HEK293 (cell line): Measurements from ENCODE around the gene LMF1.

Experiments
- CTCF ChIA-PET: fragments of 350-600 bp; formaldehyde crosslinking; extraction: SDS; loops from one replicate; lab custom pipeline; 2021; ENCODE audit warnings: antibody characterized with exemption; lab: Yijun Ruan, JAX
- POLR2A ChIA-PET: fragments of 300-600 bp; formaldehyde crosslinking; extraction: SDS; loops from one replicate; lab custom pipeline; 2020; ENCODE audit warnings: antibody characterized with exemption, inconsistent platforms; lab: Yijun Ruan, JAX
- H3K27ac ChIP-seq: fragments of 200-500 bp; sonication (Bioruptor generic); 2 replicates; pipeline ENCODE4 v1.5.1; 2014; ENCODE audit warnings: low read depth, low read length, control low read depth, inconsistent platforms; ENCODE audit errors: extremely low read depth
- H3K36me3 ChIP-seq, 2 experiments: fragments of 200-500 bp in 1 of 2; sonication (Bioruptor generic) in 1 of 2; 1 replicate in 1 of 2; 2 replicates in 1 of 2; pipeline ENCODE4 v1.5.1; 2014 to 2017; ENCODE audit warnings: inconsistent platforms in 2 of 2, low read length in 2 of 2; ENCODE audit not compliant: control insufficient read depth in 2 of 2, insufficient read depth in 1 of 2
- H3K4me1 ChIP-seq: fragments of 200-500 bp; sonication (Bioruptor generic); 2 replicates; pipeline ENCODE4 v1.5.1; 2014; ENCODE audit warnings: mild to moderate bottlenecking, low read length, inconsistent platforms; ENCODE audit not compliant: control insufficient read depth, insufficient read depth
- H3K4me3 ChIP-seq: 2 replicates; pipeline ENCODE4 v1.5.1; 2011; ENCODE audit warnings: low read depth, mild to moderate bottlenecking, control low read depth, low read length, moderate library complexity
- H3K9me3 ChIP-seq: fragments of 200-500 bp; sonication (Bioruptor generic); 2 replicates; pipeline ENCODE4 v1.5.1; 2014; ENCODE audit warnings: low read depth, low read length, inconsistent platforms; ENCODE audit not compliant: control insufficient read depth, insufficient read depth
- CTCF ChIP-seq: fragments of 450-650 bp; formaldehyde crosslinking; IDR thresholded peaks from 2 replicates; pipeline ENCODE4 v1.5.1; 2016; ENCODE audit warnings: missing biosample characterization, missing genetic modification characterization
- GLI2 ChIP-seq: fragments of 450-650 bp; formaldehyde crosslinking; IDR thresholded peaks from 2 replicates; pipeline ENCODE4; 2017; ENCODE audit warnings: missing biosample characterization, missing genetic modification characterization, low read depth, borderline replicate concordance
- HOXC10 ChIP-seq: sonication (generic); formaldehyde crosslinking; IDR thresholded peaks from 2 replicates; pipeline ENCODE4 v1.8.1; 2023; ENCODE audit warnings: mild to moderate bottlenecking, missing genetic modification reagents
- HOXD13 ChIP-seq: sonication (generic); formaldehyde crosslinking; IDR thresholded peaks from 2 replicates; pipeline ENCODE4 v1.8.0; 2022; ENCODE audit warnings: missing genetic modification reagents, borderline replicate concordance
- IKZF3 ChIP-seq: fragments of 450-650 bp; IDR thresholded peaks from 2 replicates; pipeline ENCODE4 v1.5.0; 2018; ENCODE audit warnings: missing biosample characterization, mild to moderate bottlenecking, missing genetic modification characterization, moderate library complexity
- OVOL3 ChIP-seq: fragments of 450-650 bp; formaldehyde crosslinking; IDR thresholded peaks from 2 replicates; pipeline ENCODE4 v1.5.1; 2016; ENCODE audit warnings: missing biosample characterization, missing genetic modification characterization
- ZEB2 ChIP-seq: fragments of 450-650 bp; formaldehyde crosslinking; IDR thresholded peaks from 2 replicates; pipeline ENCODE4 v1.5.1; 2016; ENCODE audit warnings: missing biosample characterization, missing genetic modification characterization
- ZNF19 ChIP-seq: fragments of 450-650 bp; formaldehyde crosslinking; IDR thresholded peaks from 2 replicates; pipeline ENCODE4; 2016; ENCODE audit warnings: missing biosample characterization, missing genetic modification characterization, low read depth
- ZNF221 ChIP-seq: fragments of 450-650 bp; formaldehyde crosslinking; IDR thresholded peaks from 2 replicates; pipeline ENCODE4 v1.5.1; 2017; ENCODE audit warnings: missing biosample characterization, missing genetic modification characterization, borderline replicate concordance
- ZNF239 ChIP-seq: fragments of 450-650 bp; formaldehyde crosslinking; IDR thresholded peaks from 2 replicates; pipeline ENCODE4 v1.5.1; 2016; ENCODE audit warnings: missing biosample characterization, missing genetic modification characterization
- ZNF248 ChIP-seq: fragments of 450-650 bp; formaldehyde crosslinking; IDR thresholded peaks from 2 replicates; pipeline ENCODE4 v1.5.1; 2017; ENCODE audit warnings: missing biosample characterization, missing genetic modification characterization
- ZNF362 ChIP-seq: fragments of 450-650 bp; formaldehyde crosslinking; IDR thresholded peaks from 2 replicates; pipeline ENCODE4 v1.5.1; 2016; ENCODE audit warnings: missing biosample characterization, missing genetic modification characterization
- ZNF571 ChIP-seq: fragments of 450-650 bp; formaldehyde crosslinking; IDR thresholded peaks from 2 replicates; pipeline ENCODE4 v1.5.0; 2017; ENCODE audit warnings: missing biosample characterization, missing genetic modification characterization
- ZNF585B ChIP-seq: fragments of 450-650 bp; formaldehyde crosslinking; IDR thresholded peaks from 2 replicates; pipeline ENCODE4 v1.5.1; 2016; ENCODE audit warnings: missing biosample characterization, missing genetic modification characterization
- ZNF677 ChIP-seq: fragments of 450-650 bp; IDR thresholded peaks from 2 replicates; pipeline ENCODE4 v1.5.0; 2018; ENCODE audit warnings: missing biosample characterization, mild to moderate bottlenecking, missing genetic modification characterization, moderate library complexity
- ZNF76 ChIP-seq: fragments of 450-650 bp; formaldehyde crosslinking; IDR thresholded peaks from 2 replicates; pipeline ENCODE4; 2016; ENCODE audit warnings: low read depth, missing biosample characterization, missing genetic modification characterization, borderline replicate concordance
- ZNF768 ChIP-seq: fragments of 450-650 bp; formaldehyde crosslinking; IDR thresholded peaks from 2 replicates; pipeline ENCODE4 v1.5.1; 2018; ENCODE audit warnings: missing biosample characterization, mild to moderate bottlenecking, missing genetic modification characterization
- ZNF837 ChIP-seq: fragments of 450-650 bp; formaldehyde crosslinking; IDR thresholded peaks from 2 replicates; pipeline ENCODE4 v1.5.1; 2016; ENCODE audit warnings: missing biosample characterization, missing genetic modification characterization
- TF ChIP-seq, protein P1 (sequence below): fragments of 450-650 bp; formaldehyde crosslinking; IDR thresholded peaks from 2 replicates; pipeline ENCODE4 v1.5.1; 2016; ENCODE audit warnings: missing biosample characterization, missing genetic modification characterization
- TF ChIP-seq, protein P2 (sequence below): fragments of 450-650 bp; formaldehyde crosslinking; IDR thresholded peaks from 2 replicates; pipeline ENCODE4 v1.5.1; 2017; ENCODE audit warnings: missing biosample characterization, missing genetic modification characterization
- TF ChIP-seq, protein P3 (sequence below): fragments of 450-650 bp; formaldehyde crosslinking; IDR thresholded peaks from 2 replicates; pipeline ENCODE4 v1.5.1; 2016; ENCODE audit warnings: missing biosample characterization, missing genetic modification characterization
- TF ChIP-seq, protein P4 (sequence below): fragments of 450-650 bp; formaldehyde crosslinking; IDR thresholded peaks from 2 replicates; pipeline ENCODE4 v1.5.1; 2017; ENCODE audit warnings: missing biosample characterization, missing genetic modification characterization

Gene LMF1

GRCh38 chr16:965036-965395, 5.8 kb downstream of the LMF1 start (continued):
- TF ChIP-seq, protein P1, sequence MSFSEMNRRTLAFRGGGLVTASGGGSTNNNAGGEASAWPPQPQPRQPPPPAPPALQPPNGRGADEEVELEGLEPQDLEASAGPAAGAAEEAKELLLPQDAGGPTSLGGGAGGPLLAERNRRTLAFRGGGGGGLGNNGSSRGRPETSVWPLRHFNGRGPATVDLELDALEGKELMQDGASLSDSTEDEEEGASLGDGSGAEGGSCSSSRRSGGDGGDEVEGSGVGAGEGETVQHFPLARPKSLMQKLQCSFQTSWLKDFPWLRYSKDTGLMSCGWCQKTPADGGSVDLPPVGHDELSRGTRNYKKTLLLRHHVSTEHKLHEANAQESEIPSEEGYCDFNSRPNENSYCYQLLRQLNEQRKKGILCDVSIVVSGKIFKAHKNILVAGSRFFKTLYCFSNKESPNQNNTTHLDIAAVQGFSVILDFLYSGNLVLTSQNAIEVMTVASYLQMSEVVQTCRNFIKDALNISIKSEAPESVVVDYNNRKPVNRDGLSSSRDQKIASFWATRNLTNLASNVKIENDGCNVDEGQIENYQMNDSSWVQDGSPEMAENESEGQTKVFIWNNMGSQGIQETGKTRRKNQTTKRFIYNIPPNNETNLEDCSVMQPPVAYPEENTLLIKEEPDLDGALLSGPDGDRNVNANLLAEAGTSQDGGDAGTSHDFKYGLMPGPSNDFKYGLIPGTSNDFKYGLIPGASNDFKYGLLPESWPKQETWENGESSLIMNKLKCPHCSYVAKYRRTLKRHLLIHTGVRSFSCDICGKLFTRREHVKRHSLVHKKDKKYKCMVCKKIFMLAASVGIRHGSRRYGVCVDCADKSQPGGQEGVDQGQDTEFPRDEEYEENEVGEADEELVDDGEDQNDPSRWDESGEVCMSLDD (tag by site-specific recombination), result no peak
- TF ChIP-seq GLI2 (tag by site-specific recombination) (no peak), ZNF19 (tag by site-specific recombination) (no peak), ZEB2 (no peak)
- TF ChIP-seq, protein P2, sequence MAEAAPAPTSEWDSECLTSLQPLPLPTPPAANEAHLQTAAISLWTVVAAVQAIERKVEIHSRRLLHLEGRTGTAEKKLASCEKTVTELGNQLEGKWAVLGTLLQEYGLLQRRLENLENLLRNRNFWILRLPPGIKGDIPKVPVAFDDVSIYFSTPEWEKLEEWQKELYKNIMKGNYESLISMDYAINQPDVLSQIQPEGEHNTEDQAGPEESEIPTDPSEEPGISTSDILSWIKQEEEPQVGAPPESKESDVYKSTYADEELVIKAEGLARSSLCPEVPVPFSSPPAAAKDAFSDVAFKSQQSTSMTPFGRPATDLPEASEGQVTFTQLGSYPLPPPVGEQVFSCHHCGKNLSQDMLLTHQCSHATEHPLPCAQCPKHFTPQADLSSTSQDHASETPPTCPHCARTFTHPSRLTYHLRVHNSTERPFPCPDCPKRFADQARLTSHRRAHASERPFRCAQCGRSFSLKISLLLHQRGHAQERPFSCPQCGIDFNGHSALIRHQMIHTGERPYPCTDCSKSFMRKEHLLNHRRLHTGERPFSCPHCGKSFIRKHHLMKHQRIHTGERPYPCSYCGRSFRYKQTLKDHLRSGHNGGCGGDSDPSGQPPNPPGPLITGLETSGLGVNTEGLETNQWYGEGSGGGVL (tag by site-specific recombination), result no peak

GRCh38 chr16:964356-965035, 6.3 kb downstream of the LMF1 start:
- H3K27ac ChIP-seq, result no peak overlapping the region
- ChIA-PET POLR2A (interaction anchor here (0.7 kb wide), 1 partner anchor 74 kb away, joined by 5 read pairs; no protein-coding TSS in a partner anchor), CTCF (interaction anchor here (2.0 kb wide), 1 partner anchor 93 kb away, joined by 7 read pairs; no protein-coding TSS in a partner anchor)
- peaks cover 0 to 26% of the 10 kb centered on the region in 2 experiments; a peak in 1 of 3 replicates for H3K36me3 ChIP-seq
- no peaks in the 10 kb centered on the region for H3K9me3 ChIP-seq
- no peak for TF ChIP-seq IKZF3
- no peak for TF ChIP-seq ZNF677 (tag by site-specific recombination)
- no peak for TF ChIP-seq HOXD13 (CRISPR knock-in tag)
- no peak for TF ChIP-seq ZNF76 (tag by site-specific recombination)
- TF ChIP-seq ZNF248 (tag by site-specific recombination), result no peak
- no peak for TF ChIP-seq HOXC10
- TF ChIP-seq ZNF768 (tag by site-specific recombination), result no peak
- no peak for TF ChIP-seq ZNF837 (tag by site-specific recombination)
- TF ChIP-seq ZNF239 (tag by site-specific recombination), result no peak
- TF ChIP-seq, protein P3, sequence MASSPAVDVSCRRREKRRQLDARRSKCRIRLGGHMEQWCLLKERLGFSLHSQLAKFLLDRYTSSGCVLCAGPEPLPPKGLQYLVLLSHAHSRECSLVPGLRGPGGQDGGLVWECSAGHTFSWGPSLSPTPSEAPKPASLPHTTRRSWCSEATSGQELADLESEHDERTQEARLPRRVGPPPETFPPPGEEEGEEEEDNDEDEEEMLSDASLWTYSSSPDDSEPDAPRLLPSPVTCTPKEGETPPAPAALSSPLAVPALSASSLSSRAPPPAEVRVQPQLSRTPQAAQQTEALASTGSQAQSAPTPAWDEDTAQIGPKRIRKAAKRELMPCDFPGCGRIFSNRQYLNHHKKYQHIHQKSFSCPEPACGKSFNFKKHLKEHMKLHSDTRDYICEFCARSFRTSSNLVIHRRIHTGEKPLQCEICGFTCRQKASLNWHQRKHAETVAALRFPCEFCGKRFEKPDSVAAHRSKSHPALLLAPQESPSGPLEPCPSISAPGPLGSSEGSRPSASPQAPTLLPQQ (tag by site-specific recombination), result no peak
- no peak for TF ChIP-seq ZNF221 (tag by site-specific recombination)
- no peak for TF ChIP-seq ZNF585B
- TF ChIP-seq, protein P4, sequence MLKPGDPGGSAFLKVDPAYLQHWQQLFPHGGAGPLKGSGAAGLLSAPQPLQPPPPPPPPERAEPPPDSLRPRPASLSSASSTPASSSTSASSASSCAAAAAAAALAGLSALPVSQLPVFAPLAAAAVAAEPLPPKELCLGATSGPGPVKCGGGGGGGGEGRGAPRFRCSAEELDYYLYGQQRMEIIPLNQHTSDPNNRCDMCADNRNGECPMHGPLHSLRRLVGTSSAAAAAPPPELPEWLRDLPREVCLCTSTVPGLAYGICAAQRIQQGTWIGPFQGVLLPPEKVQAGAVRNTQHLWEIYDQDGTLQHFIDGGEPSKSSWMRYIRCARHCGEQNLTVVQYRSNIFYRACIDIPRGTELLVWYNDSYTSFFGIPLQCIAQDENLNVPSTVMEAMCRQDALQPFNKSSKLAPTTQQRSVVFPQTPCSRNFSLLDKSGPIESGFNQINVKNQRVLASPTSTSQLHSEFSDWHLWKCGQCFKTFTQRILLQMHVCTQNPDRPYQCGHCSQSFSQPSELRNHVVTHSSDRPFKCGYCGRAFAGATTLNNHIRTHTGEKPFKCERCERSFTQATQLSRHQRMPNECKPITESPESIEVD (tag by site-specific recombination), result 0 out of 2 replicates have a peak, but pooled peaks have one; percentile 34
- TF ChIP-seq ZNF571 (tag by site-specific recombination), result no peak
- no peak for TF ChIP-seq CTCF (tag by site-specific recombination)
- TF ChIP-seq ZNF362, result peak; percentile 72
- no peak for TF ChIP-seq OVOL3 (tag by site-specific recombination)
- no peak overlapping the region for H3K4me3 ChIP-seq
- H3K4me1 ChIP-seq, result no peaks in the 10 kb centered on the region
